GM18951 (cell line): Measurements from ENCODE around the gene ACOD1.
"Not testable (repeated sequence)": the region's sequence is repeated elsewhere in the genome, so short reads cannot be mapped to it uniquely, and the experiment has no call there.

Experiments
- POLR2A ChIP-seq: IDR thresholded peaks from 4 replicates; pipeline ENCODE4 v1.6.1; 2011; ENCODE audit warnings: mild to moderate bottlenecking; ENCODE audit not compliant: insufficient read length, insufficient read depth; ENCODE audit errors: extremely low read depth
- in situ Hi-C: fragments of 300-500 bp; cut with MboI; formaldehyde crosslinking; loops from one replicate; pipeline ENCODE4 v1.12.0; 2022; ENCODE audit warnings: low sequenced_read_pairs, mixed read lengths, inconsistent platforms; ENCODE audit not compliant: unreplicated experiment

The ACOD1 gene

DNA sequence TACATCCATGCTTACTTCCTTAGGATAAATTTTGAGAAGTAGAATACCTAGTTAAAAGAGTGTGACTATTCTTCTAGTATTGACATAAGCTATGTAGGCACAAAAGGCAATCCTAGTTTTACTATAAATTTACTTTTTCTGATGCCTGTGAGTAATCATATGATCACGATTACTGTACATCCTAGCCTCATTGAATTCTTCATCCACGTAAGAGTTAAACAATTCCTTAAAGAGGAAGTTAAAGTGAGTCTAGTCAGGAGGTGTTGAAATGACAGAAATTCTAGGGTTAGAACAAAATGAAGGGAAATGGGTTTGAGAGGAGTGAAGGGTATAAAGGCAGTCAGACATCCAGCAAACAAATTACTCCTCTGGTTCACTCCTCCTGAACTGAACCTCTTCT is at the start of gene ACOD1:
TSS of gene ACOD1 (plus strand) at position 363 of the 400 bp plus-strand sequence. CDS start 48 bp downstream, outside the sequence.
- no peak for TF ChIP-seq POLR2A
- in situ Hi-C loops: no loop called here

DNA sequence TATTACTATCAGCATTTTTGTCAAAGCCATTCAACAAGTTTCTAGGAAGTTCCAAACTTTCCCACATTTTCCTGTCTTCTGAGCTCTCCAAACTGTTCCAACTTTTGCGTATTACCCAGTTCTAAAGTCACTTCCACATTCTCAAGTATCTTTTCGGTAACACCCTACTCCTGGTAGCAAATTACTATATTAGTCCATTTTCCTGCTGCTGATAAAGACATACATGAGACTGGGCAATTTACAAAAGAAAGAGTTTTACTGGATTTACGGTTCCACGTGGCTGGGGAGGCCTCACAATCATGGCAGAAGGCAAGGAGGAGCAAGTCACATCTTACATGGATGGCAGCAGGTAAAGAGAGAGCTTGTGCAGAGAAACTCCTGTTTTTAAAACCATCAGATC is 49.2 kb upstream of the ACOD1 start:
- in situ Hi-C loops: not testable (repeated sequence)

DNA sequence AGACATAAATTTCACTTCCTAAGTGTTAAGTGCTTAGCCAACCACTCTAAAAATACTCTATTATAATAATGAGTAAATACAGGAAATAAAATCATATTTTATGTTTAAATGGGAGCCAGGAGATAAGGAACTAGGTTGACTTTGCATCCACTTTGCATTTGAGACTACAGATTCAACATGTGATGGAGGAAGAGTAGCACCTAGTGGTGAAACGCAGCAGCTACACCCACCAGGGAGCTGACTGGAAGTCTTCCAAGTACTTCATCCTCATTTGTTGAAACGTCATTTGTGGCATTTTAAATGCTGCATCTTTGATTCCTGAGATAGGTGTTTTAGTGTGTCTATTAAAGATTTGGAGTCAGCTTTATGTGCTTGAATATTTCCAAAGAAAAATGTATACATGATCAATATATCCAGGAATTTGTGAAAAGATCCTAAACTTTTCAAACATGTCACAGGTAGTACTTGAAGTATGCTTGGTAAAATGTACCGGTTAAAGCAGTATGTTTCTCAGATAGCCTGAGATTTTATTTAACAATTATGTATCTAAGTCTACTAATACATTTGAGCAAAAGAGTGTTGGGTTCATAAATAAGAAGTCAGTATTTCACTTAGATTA is 44.7 kb upstream of the ACOD1 start:
- no peak for TF ChIP-seq POLR2A
- in situ Hi-C loops: loop anchor here (25.0 kb wide), 2 partner anchors 1016 to 1216 kb away; no protein-coding TSS in a partner anchor

- no peak for TF ChIP-seq POLR2A
- in situ Hi-C loops: loop anchor here (25.0 kb wide), 2 partner anchors 1017 to 1217 kb away; no protein-coding TSS in a partner anchor
Observed at GRCh38 chr13:76904507-76904906, 43.8 kb upstream of the ACOD1 start.

DNA sequence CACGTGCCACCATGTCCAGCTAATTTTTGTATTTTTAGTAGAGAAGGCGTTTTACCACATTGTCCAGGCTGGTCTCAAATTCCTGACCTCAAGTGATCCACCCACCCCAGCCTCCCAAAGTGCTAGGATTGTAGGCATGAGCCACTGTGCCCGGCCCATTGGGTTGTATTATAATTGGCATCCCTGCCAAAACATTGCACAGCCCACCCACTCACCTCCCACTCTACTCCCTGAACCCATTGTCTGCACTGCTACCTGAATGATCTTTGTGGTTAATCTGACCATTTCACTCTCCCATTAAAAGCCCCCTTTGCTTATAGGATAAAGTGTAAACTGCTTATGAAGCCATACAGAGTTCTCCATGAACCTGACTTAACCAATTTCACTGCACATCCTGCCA is 35.8 kb upstream of the ACOD1 start:
- TF ChIP-seq POLR2A: no peak
- in situ Hi-C loops: loop anchor here (25.0 kb wide), 2 partner anchors 1025 to 1225 kb away; no protein-coding TSS in a partner anchor

DNA sequence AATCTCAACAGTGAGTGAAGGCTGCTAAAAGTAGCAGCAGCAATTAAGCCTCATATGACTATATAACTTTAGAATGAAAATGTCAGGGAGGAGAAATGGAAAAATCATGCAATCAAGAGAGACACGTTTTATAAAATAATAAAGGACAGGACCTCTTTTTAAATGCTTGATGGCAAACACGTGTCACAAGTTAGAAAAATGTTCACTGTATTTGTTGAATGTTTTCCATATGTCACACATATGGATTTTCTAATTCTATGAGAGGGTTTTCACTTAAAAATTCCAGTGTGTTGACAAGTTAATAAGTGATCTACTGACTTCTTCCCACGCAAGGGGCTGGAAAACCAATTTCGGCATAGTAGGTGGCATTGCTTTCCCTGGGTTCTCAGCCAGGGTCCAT is 34.4 kb upstream of the ACOD1 start:
- TF ChIP-seq POLR2A: no peak
- in situ Hi-C loops: loop anchor here (25.0 kb wide), 2 partner anchors 1027 to 1227 kb away; no protein-coding TSS in a partner anchor

DNA sequence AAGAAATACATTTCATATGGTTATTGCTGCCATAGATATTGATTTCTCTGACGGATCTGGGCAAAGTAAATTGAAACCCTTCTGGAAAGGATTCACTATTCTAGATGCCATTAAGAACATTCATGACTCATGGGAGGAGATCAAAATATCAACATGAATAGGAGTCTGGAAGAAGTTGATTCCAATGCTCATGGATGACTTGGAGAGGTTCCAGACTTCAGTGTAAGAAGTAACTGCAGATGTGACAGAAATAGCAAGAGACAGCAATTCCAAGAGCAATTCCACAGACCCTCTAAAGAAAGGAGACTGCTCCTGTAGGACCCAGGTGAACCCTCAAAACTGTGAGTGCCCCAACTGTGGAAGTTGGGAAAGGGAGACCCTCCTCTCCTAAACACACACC is 31.2 kb upstream of the ACOD1 start:
- in situ Hi-C loops: loop anchor here (25.0 kb wide), 2 partner anchors 1030 to 1230 kb away; no protein-coding TSS in a partner anchor
- TF ChIP-seq POLR2A: no peak

DNA sequence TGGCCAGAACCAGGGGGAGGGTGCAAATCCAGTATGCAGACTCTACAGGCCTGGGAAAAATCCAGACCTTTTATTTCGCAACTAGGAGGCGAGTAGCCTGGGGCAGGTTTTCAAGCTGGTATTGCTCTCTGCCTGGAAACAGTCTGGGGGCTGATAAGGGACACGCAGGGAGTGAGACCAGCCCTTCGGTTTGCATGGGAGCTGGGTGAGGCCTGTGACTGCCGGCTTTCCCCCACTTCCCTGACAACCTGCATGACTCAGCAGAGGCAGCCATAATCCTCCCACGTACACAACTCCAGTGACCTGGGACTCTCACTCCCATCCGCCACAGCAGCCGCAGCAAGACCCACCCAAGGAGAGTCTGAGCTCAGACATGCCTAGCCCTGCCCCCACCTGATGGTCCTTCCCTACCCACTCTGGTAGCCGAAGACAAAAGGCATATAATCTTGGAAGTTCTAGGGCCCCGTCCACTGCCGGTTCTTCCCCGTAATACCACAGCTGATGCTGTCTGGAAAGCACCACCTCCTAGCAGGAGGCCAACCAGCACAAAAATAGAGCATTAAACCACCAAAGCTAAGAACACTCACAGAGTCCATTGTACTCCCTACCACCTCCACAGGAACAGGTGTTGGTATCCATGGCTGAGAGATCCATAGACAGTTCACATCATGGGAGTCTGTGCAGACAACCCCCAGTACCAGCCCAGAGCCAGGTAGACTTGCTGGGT is 30.4 kb upstream of the ACOD1 start:
- in situ Hi-C loops: loop anchor here (25.0 kb wide), 2 partner anchors 1031 to 1231 kb away; no protein-coding TSS in a partner anchor

DNA sequence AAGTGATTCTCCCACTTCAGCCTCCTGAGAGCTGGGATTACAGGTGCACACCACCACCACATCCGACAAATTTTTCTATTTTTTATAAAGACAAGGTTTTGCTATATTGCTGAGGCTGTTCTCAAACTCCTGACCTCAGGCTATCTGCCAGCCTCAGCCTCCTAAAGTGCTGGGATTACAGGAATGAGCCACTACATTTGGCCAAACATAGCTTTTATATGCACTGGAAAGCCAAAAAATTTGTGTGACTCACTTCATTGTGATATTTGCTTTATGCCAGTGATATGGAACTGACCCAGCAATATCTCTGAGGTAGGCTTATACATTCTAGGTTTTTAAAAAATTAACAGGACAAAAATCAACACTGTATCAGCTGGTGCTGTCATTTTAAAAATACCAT is 26.8 kb upstream of the ACOD1 start:
- in situ Hi-C loops: loop anchor here (25.0 kb wide), 2 partner anchors 1034 to 1234 kb away; no protein-coding TSS in a partner anchor
- no peak for TF ChIP-seq POLR2A

DNA sequence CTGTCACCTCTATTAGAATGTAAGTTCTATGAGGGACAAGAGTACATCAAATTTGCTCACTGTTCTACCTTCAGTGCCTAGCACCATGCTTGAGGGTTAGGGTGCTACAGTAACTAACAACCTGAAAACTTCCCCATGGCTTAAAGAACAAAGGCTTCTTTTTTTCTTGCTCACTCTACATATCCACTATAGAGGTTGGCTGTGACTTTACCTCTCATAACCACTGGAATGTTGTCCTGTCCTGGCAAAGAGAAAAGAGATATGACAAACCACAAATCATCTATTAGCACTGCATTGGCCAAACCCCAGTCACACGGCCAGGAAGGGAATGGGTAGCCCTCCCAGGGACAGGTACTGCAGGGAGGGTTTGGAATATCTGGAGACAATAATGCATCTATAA is 23.2 kb upstream of the ACOD1 start:
- in situ Hi-C loops: no loop called here
- no peak for TF ChIP-seq POLR2A

- no peak for TF ChIP-seq POLR2A
- in situ Hi-C loops: no loop called here
Observed at GRCh38 chr13:76927955-76928354, 20.4 kb upstream of the ACOD1 start.

GRCh38 chr13:76928456-76928855 is 19.9 kb upstream of the ACOD1 start:
- in situ Hi-C loops: no loop called here
- TF ChIP-seq POLR2A: no peak

GRCh38 chr13:76929320-76929719 is 19.0 kb upstream of the ACOD1 start:
- TF ChIP-seq POLR2A: no peak
- in situ Hi-C loops: no loop called here

DNA sequence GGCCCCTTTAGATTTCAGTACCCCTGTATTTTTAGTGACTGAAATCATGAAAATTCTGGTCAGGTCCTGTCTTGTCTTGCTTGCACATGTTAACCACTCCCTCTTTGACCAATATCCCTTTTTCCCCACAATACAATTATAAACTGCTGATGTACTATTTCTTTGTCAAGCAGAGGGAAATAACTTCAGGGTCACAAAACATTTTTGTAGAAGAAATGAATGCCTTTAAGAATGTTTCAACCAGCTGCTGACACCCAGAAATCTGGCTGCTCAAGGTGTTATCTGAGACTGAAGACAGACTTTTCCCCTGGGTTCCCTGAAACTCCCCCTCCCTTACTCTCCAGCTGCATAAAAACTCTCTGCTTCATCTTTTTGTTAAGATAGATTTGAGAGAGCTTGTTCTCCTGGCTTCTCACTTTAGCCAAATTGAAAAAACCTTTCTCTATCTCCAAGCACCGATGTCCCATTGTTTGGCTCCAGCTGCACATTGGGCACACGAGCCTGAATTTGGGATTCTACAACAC is 18.4 kb upstream of the ACOD1 start:
- no peak for TF ChIP-seq POLR2A
- in situ Hi-C loops: no loop called here

- in situ Hi-C loops: no loop called here
- no peak for TF ChIP-seq POLR2A
Observed at GRCh38 chr13:76932076-76932475, 16.2 kb upstream of the ACOD1 start.
